DND-41 (cell line): Measurements from ENCODE around the gene TFF2.

Experiments
- ATAC-seq: fragments of 200-7000 bp; cut with Tn5 transposase; 3 replicates; pipeline ENCODE4 v1.9.1; 2021; ENCODE audit warnings: low read depth; ENCODE audit not compliant: insufficient read depth
- DNase-seq: peaks from one replicate; pipeline ENCODE4 v3.0.0-alpha.2; 2020
- H2AFZ ChIP-seq: 2 replicates; pipeline ENCODE4 v1.6.0; 2012; ENCODE audit warnings: low read depth, low read length
- H3K27ac ChIP-seq: 2 replicates; pipeline ENCODE4 v1.5.1; 2012; ENCODE audit warnings: low read length, inconsistent platforms
- H3K27me3 ChIP-seq: fragments of 200-600 bp; sonication (generic); 2 replicates; pipeline ENCODE4 v1.6.0; 2012; ENCODE audit warnings: low read length, mild to moderate bottlenecking, inconsistent platforms; ENCODE audit not compliant: insufficient read depth, poor library complexity
- H3K36me3 ChIP-seq: 2 replicates; pipeline ENCODE4 v1.5.1; 2012; ENCODE audit warnings: low read length, inconsistent platforms; ENCODE audit not compliant: insufficient read depth
- H3K4me1 ChIP-seq: 2 replicates; pipeline ENCODE4 v1.5.1; 2012; ENCODE audit warnings: mild to moderate bottlenecking, low read length; ENCODE audit not compliant: insufficient read depth
- H3K4me2 ChIP-seq: 2 replicates; pipeline ENCODE4 v1.6.0; 2012; ENCODE audit warnings: mild to moderate bottlenecking, moderate library complexity, low read length, inconsistent platforms; ENCODE audit not compliant: insufficient read depth
- H3K4me3 ChIP-seq, 2 experiments: fragments of 200-600 bp in 1 of 2; shearing (Covaris generic) in 1 of 2; 2 replicates each; pipeline ENCODE4 v1.5.1; 2012 to 2016; ENCODE audit warnings: inconsistent platforms in 2 of 2, low read length in 2 of 2, mild to moderate bottlenecking in 2 of 2, low read depth in 1 of 2, moderate library complexity in 1 of 2
- H3K79me2 ChIP-seq: 2 replicates; pipeline ENCODE4 v1.6.0; 2012; ENCODE audit warnings: low read length, inconsistent platforms; ENCODE audit not compliant: insufficient read depth
- H3K9ac ChIP-seq: 2 replicates; pipeline ENCODE4 v1.6.0; 2012; ENCODE audit warnings: low read depth, mild to moderate bottlenecking, inconsistent platforms, low read length, moderate library complexity
- H3K9me3 ChIP-seq: 2 replicates; pipeline ENCODE4 v1.5.1; 2012; ENCODE audit warnings: low read length, moderate library complexity, mild to moderate bottlenecking, inconsistent platforms; ENCODE audit not compliant: insufficient read depth, severe bottlenecking
- H4K20me1 ChIP-seq: 2 replicates; pipeline ENCODE4 v1.6.0; 2012; ENCODE audit warnings: low read length; ENCODE audit not compliant: insufficient read depth
- EZH2 ChIP-seq: IDR thresholded peaks from 3 replicates; pipeline ENCODE4 v1.6.1; 2012; ENCODE audit warnings: borderline replicate concordance, low read depth, mild to moderate bottlenecking, moderate library complexity, low read length, inconsistent platforms; ENCODE audit not compliant: severe bottlenecking
- TF ChIP-seq, protein P1 (sequence below): IDR thresholded peaks from 2 replicates; pipeline ENCODE4 v1.5.1; 2012; ENCODE audit warnings: borderline replicate concordance, low read length, moderate library complexity, mild to moderate bottlenecking; ENCODE audit not compliant: poor library complexity, severe bottlenecking; ENCODE audit errors: extremely low read depth

Gene TFF2

DNA sequence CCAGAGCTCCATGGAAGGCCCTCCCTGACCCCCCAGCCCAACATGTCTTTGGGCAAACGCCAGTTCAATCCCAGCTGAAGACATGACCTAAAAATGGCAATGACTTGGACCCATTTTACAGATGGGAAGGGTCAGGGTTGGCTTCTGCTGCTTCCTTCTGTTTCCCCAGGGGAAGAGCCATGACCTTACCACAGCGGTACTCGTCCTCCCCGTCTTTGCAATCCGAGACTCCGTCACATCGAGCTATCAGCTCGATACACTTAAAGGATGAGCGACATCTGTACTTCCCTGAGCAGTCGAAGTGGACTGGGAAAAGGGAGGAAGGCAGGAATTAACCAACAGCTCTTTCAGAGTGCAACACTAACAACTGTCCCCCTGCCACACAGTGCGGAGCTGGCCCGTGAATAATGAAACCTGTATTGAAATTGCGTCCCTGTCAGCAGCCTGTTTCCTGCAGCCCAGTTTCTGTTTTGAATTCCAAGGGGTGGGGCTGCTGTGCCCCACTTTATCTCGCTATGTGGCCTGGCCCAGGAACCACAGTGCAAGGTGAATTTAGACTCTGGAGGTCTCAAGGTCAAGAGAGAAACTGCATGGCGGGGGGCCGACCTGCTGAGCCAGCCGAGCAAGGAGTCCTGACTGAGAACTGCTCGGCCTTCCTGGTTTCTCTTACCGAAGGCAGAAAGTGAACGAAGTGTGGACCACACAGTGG lies 38.1 kb upstream of the TFF2 start:
- Histone ChIP-seq H3K4me2 (no peak overlapping the region), H3K27me3 (no peaks in the 10 kb centered on the region), H3K79me2 (no peaks in the 10 kb centered on the region), H3K4me1 (peaks cover 11% of the 10 kb centered on the region), H3K36me3 (no peaks in the 10 kb centered on the region), H4K20me1 (no peaks in the 10 kb centered on the region), H3K9ac (no peak overlapping the region), H3K9me3 (no peaks in the 10 kb centered on the region), H3K27ac (no peak overlapping the region), H3K4me3 (no peak overlapping the region), H2AFZ (no peak overlapping the region)
- TF ChIP-seq EZH2: no peak
- DNase-seq (no peak), ATAC-seq (peak; percentile 42; the same call in 2 of the 3 replicates)

DNA sequence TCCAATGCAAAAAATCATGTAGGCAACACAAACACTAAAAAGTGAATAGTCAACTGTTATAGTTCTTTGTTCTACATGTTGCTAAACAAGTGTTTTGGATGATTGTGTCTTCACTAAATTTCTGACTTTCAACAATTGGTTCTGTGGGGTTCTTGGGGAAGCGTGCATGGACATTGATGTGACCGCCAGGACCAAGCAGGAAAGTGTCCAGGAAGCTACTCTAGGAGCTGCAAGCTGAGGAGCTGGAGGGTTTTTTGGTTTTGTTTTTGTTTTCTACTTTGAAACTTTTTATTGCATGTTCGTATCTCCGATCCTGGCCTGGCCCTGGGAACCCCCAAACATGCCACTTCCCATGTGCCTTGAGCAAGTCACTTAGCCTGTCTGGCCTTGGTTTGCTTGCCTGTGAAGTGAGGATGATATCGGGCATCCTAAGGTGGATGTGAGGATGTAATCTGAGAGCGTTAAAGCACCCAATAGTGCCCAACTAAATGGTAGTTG lies 37.1 kb upstream of the TFF2 start:
- no peak overlapping the region for H3K27ac ChIP-seq
- H3K9ac ChIP-seq: no peak overlapping the region
- H3K9me3 ChIP-seq: peaks cover 1% of the 10 kb centered on the region
- H3K4me1 ChIP-seq: peaks cover 11% of the 10 kb centered on the region
- no peaks in the 10 kb centered on the region for H3K79me2 ChIP-seq
- H3K36me3 ChIP-seq: no peaks in the 10 kb centered on the region
- no peaks in the 10 kb centered on the region for H4K20me1 ChIP-seq
- ATAC-seq (no peak), DNase-seq (no peak)
- no peak overlapping the region for H3K4me2 ChIP-seq
- no peaks in the 10 kb centered on the region for H3K27me3 ChIP-seq
- TF ChIP-seq EZH2: no peak
- TF ChIP-seq, protein P1, sequence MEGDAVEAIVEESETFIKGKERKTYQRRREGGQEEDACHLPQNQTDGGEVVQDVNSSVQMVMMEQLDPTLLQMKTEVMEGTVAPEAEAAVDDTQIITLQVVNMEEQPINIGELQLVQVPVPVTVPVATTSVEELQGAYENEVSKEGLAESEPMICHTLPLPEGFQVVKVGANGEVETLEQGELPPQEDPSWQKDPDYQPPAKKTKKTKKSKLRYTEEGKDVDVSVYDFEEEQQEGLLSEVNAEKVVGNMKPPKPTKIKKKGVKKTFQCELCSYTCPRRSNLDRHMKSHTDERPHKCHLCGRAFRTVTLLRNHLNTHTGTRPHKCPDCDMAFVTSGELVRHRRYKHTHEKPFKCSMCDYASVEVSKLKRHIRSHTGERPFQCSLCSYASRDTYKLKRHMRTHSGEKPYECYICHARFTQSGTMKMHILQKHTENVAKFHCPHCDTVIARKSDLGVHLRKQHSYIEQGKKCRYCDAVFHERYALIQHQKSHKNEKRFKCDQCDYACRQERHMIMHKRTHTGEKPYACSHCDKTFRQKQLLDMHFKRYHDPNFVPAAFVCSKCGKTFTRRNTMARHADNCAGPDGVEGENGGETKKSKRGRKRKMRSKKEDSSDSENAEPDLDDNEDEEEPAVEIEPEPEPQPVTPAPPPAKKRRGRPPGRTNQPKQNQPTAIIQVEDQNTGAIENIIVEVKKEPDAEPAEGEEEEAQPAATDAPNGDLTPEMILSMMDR: no peak
- H3K4me3 ChIP-seq: no peak overlapping the region
- H2AFZ ChIP-seq: no peak overlapping the region

DNA sequence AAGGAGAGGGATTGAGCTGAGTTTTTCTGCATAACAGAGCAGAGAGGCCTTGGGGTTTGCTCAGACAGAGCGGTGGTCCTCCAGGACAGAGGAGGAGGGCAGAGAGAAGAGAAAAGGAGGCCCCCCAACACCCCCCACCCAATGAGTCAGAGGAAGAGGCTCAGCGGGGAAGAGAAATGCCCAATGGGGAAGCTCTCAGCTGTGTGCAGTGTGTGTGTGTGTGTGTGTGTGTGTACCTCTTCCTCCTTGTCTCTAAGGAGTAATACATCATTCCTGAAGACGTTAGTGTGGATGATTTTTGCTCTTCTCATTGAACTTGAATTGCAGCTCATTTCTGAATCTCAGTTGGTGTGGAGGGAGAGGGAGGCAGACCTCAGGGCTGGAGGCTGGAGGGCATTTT lies 36.4 kb upstream of the TFF2 start:
- TF ChIP-seq, protein P1: no peak
- no peak for TF ChIP-seq EZH2
- peaks cover 6% of the 10 kb centered on the region for H3K9me3 ChIP-seq
- no peak overlapping the region for H3K4me3 ChIP-seq
- H3K36me3 ChIP-seq: peaks cover 2% of the 10 kb centered on the region
- H3K27ac ChIP-seq: no peak overlapping the region; the same call in 1 of the 2 replicates
- no peaks in the 10 kb centered on the region for H3K79me2 ChIP-seq
- H2AFZ ChIP-seq: no peak overlapping the region
- H3K27me3 ChIP-seq: no peaks in the 10 kb centered on the region
- no peak overlapping the region for H3K4me2 ChIP-seq
- peaks cover 11% of the 10 kb centered on the region for H3K4me1 ChIP-seq
- no peak for DNase-seq
- no peak overlapping the region for H3K9ac ChIP-seq
- H4K20me1 ChIP-seq: no peaks in the 10 kb centered on the region
- no peak for ATAC-seq

GRCh38 chr21:42386034-42386591 lies 35.3 kb upstream of the TFF2 start:
- ATAC-seq: no peak
- Histone ChIP-seq H4K20me1 (no peaks in the 10 kb centered on the region), H2AFZ (no peak overlapping the region), H3K4me1 (peaks cover 11% of the 10 kb centered on the region), H3K27ac (no peak overlapping the region), H3K4me2 (no peak overlapping the region), H3K9ac (no peak overlapping the region), H3K36me3 (peaks cover 8% of the 10 kb centered on the region), H3K4me3 (no peak overlapping the region), H3K9me3 (peaks cover 13% of the 10 kb centered on the region), H3K79me2 (no peaks in the 10 kb centered on the region), H3K27me3 (no peaks in the 10 kb centered on the region)
- no peak for DNase-seq
- TF ChIP-seq EZH2: no peak
- TF ChIP-seq, protein P1: no peak
